IPS DF 19.7 (cell line): ENCODE results near the gene EFCAB5.
A peak's percentile ranks its signal among the peaks of the same experiment; 100 is the strongest.
"Not testable (repeated sequence)": the region's sequence is repeated elsewhere in the genome, so short reads cannot be mapped to it uniquely, and the experiment has no call there.

Source experiments
- DNase-seq: peaks from one replicate; pipeline ENCODE4 v3.0.0-alpha.2; 2013; ENCODE audit warnings: low read depth, low spot score

Gene EFCAB5

DNA sequence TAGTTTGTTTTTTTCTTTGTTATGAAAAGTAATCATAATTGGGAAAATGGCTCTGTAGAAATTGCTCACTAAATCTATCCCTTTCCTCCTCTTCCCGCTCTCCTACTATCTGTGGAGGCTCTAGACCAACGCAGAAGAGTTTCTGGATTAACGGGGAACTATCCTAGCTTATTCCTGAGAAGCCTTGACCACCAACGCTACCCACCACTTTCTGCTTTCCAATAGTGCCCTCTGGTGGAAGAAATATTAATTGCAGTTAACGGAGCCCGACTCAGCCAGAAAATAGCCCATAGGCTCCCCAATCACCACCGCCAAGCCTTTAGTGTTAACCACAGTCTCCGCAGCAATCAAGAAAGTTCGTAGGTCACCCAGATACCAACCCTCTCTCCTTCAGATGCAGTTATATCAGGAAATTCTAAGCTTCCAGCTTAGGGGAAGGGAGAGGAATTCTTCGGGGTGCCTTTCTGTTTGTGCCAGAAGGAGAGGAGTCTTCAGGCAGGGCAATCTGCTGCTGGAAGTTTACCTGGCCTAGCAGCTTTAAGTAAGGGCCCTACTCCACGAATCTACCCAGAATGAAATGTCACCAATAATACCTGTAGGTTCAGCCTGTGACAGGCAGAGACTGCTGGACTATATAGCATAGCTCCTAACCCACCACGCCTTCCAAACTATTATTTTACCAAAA lies 152.2 kb downstream of the EFCAB5 start:
- DNase-seq, result no peak

DNA sequence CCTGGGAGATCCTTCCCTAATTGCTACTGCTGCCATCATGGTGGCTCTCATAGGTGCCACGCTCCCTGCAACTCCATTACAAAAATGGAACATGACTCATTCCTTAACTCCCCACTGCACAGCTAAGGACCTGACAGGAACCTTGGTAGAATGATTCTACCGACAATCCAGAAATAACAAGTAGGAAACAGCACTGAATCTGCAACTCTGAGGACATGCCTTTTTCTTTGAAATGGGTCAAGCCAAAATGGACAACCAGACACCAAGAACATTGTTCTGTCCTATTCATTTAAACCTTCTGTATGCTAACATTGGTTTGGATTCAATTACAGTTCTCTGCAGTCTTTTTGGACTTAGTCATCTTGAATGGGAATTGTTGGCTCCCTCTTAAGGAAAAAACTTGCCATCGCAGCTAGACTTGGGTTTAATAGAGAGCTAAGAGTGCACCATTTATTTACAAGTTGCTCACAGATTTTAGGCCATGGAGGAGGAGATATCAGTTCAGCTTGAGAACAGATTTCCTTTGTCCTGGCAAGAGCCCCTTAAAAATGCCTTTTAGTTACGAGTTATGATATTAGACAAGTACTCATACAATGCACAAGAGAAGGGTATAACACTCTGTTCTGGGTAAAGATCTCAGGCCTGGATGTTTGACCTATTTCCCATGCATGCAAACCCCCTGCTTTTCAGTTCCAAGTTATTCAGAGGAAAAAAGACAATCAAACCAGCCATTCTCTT lies 154.2 kb downstream of the EFCAB5 start:
- DNase-seq, result no peak

DNA sequence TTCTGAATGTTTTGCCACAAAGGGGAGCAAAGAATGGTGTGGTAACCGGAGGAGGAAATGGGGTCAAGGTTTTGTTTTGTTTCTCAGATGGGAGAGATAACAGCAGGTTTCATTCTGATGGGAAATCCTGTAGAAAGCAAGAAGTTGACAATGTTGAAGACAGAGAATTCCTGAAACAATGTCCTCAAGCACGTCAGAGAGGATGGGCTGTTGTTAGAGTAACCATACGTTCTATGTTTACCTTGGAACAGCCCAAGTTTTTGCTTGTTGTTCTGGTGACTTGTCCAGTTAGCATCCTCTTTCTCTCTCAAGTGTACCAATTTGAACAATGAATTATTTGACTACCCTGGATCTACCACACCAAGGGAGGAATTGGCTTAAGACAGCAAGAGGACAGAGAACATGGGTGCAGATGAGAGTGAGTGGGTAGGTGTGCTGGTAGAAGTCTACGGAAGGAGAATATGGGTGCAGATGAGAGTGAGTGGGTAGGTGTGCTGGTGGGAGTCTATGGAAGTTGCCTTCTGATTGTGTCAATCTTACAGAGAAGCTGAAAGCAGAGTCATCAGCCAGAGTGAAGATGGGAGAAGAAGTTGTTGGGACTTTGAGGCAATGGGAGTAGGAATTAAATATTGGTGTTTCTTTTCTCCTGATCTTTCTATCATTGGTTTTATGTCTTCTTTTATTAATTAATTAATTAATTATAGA lies 160.4 kb downstream of the EFCAB5 start:
- DNase-seq, result no peak

DNA sequence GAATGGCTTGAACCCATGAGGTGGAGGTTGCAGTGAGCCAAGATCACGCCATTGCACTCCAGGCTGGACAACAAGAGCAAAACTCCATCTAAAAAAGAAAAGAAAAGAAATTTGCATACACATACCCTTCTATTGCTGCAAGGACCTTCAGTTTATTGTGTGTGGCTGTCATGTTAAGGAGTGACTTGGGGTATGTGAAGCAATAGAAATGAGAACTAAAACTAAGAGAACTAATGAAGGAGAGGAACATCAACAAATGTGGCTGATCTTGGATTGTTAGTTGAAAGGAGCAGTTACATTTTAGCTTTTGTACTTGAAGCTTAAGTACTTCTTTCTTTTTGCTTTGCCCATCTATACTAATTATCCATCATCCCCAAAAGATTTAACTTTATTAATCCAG lies 162.5 kb downstream of the EFCAB5 start:
- no peak for DNase-seq

DNA sequence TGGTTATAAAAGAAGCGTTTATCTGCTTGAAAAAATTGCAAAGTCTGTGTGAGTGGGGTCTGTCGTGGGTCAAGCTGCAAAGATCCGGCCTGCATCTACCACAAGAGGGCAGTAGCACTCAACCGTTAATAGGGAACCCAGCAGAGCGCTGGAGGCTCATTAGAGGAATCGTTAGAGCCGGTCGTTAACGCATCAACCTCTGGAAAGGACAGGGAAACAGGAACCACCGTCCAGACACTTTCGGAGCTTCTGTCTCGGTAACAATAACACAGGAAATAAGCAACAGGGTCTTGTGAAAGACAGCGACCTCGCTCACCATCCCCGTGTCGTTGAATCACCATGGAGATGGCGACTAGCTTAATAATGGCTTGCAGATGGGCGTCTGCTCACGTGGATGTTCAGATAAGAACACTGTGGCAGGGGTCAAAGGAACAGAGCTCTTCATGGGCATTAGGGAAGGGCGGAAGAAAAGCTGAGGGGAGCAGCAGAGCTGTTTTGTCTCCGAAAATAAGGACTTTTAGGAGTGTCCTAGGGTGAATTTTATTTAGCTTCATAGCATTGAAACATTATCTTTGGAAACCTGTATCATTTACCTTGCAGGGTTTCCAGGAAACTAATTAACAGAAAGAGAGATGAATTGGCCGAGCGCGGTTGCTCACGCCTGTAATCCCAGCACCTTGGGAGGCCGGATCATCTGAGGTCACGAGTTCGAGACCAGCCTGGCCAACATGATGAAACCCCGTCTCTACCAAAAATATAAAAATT lies 163.3 kb downstream of the EFCAB5 start:
- peak; percentile 63 for DNase-seq

DNA sequence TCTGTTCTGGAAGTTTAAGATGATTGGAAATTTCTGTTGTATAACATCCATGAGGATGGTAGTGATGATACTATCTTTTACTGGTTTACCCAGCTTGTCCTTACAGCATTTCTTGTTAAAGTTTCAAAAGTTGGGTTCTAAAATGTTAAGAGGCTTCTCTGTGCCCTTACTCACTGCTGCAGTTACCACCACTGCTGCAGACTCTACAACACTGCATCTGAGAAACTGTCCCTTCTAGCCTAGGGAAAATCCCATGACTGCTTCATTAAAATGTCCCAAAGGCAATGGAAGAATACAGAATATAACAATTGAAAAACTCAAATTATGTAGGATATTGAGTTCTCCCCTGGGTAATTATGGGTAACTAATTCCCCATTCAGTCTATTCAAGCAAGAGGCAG lies 171.4 kb downstream of the EFCAB5 start:
- no peak for DNase-seq

DNA sequence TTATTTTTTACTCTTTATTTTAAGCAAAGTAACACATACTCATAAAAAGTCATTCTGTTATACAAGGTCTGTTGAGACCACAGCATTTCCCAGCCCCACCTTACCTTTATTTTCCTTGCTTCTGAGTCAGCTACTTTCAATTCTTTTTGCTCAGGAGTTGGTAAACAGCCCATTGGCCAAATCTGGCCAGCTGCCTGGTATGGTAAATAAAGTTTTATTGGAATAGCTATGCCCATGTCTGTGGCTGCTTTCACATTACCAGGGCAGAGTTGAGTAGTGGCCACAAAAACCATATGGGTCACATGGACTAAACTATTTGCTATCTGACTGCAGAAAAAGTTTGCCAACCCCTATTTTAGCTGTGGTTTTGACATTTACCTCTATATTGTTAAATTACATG lies 171.8 kb downstream of the EFCAB5 start:
- DNase-seq, result no peak

DNA sequence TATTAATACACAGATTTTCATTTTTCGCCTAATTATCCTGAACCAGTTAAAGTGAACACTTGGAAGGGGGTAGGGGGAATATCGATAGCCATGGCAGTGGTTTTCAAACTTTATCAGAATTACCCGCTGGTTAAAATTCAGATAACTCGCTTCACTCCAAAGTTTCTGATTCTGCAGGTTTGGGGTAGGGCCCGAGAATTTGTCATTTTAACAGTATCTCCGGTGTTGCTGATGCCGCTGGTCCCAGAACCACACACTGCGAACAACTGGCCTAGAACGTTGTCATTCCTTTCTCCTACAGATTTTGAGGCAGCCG lies 174.9 kb downstream of the EFCAB5 start:
- no peak for DNase-seq

DNA sequence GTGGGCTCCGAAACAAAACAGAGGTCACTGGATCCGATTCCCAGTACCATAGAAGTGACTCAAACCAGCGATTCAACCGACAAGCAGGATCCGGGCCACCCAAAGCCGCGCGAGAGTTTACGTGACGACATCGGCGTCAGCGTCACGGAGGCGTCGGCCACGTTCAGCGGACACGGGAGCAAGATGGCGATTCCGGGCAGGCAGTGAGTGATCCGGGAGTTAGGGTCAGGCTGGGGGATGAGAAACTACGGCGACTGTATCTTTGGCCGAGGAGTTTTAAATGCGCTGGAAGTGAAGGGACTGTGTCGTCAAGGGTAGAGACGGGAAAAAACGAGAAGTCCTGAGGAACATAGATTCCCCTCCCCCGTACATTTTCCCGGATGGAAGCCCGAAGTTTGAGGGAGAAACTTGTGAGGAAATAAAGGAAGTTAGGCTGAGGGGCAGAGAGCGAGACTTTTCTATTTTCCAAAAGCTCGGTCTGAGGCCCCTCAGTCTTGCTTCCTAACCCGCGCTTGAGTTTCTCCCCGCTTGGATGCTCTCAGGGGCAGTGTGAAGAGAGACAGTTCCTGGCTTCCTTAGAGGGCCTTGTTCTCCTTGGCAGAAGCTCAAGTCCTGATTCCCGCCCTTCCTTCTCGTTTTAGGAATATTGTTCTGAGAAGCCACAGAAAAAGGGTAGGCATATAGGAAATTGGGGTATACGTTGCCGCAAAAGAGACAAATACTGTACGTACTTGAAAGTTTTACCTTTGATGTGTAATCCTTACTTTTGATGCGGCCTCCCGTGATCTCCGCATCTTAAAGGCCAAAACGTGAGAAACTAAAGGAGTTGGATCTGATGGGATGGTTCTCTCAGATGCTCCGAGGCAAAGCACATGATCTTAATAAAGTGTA lies 175.5 kb downstream of the EFCAB5 start, which contains the start of gene NSRP1:
Gene NSRP1, plus strand, starts transcription at position 156 of the 891 bp plus-strand sequence. Its CDS starts 28 bp downstream, at position 184.
- DNase-seq, result peak; percentile 82

DNA sequence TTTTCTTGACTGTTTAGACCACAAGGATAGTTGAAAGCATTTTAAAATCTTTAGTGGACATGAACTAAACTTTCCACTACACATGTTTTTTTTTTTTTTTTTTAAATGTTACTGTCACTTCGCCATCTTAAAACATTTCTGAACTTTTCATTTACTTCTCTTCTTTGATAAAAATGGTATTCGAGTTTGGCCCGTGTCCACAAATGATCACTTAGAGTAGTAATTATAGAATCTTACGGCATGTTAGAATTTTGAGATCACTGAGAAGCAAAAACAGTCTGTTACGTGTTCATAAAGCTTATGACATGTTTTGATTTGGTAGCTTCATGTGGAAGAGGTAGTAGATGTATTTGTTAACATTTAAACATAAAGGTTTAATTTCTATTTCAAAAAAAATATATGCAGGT lies 176.2 kb downstream of the EFCAB5 start:
- no peak for DNase-seq

DNA sequence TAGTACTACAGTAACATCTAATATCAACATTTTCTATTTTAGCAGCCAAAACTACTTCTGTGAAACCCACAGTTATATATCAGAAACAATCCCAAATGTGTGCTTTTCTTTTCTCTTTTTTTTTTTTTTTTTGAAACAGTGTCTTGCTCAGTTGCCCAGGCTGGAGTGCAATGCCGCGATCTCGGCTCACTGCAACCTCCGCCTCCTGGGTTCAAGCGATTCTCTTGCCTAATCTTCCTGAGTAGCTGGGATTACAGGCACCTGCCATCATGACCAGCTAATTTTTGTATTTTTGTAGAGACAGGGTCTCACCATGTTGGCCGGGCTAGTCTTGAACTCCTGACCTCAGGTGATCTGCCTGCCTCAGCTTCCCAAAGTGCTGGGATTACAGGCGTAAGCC lies 177.2 kb downstream of the EFCAB5 start:
- DNase-seq, result not testable (repeated sequence)

DNA sequence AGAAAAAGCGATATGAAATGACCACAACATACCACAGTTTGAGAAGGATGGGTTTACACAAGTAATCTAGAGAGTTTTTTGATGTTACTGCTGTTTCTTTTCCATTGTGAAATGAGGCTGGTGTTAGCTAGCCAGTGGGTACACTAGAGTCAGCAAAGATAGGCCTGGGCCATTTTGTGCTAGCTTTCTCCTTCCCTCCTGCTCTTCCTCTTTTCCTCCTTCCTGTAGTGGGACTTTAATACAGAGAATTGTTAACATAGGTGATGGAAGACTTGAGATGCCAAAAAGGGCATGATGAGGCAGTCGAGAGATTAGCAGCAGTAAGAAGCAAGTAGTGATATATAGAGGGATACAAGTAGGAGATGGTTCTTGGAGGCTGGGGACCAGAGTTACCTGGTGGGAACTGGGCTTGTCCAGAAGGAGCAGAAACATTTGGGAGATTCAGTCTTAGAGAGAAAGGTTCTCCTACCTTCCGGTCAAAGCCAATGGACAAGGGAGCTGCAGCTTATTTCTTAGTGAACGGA lies 182.9 kb downstream of the EFCAB5 start:
- DNase-seq, result no peak

DNA sequence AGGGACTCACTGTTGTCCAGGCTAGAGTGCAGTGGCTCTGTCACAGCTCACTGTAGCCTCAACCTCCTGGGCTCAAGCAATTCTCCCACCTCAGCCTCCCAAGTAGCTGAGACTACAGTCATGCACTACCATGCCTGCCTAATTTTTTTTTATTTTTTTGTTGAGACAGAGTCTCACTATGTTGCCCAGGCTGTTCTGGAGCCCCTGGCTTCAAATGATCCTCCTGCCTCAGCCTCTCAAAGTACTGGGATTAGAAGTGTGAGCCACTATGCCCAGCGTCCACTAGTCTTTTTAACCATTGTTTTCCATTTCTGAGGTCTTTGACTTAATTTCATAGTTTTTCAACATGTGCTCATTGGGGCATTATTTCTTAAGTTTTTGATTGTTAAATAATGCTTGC lies 188.7 kb downstream of the EFCAB5 start:
- no peak for DNase-seq

DNA sequence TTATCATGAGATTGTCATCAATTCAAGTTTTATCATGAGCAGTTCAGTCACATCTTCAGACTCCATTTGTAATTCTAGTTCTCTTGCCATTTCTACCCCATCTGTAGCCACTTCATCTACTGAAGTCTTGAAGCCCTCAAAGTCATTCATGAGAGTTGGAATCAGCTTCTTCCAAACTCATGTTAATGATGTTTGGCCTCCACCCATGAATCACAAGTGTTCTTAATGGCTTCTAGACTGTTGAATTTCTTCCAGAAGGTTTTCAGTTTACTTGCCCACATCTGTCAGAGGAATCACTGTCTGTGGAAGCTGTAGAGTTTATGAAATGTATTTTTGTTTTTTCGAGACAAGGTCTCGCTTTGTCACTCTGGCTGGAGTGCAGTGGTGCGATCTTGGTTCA lies 191.2 kb downstream of the EFCAB5 start:
- DNase-seq, result no peak

DNA sequence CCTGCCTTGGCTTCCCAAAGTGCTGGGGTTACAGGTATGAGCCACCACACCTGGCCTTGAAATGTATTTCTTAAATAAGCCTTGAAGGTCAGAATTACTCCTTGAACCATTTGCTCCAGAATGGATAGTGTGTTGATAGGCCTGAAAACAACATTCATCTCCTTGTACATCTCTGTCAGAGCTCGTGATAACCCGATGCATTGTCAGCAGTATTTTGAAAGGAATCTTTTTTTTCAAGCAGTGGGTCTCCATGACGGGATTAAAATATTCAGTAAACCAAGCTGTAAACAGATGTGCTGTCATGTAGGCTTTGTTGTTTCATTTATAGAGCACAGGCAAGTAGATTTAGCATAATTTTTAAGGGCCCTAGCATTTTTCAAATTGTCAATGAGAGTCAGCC lies 191.8 kb downstream of the EFCAB5 start:
- DNase-seq, result no peak

DNA sequence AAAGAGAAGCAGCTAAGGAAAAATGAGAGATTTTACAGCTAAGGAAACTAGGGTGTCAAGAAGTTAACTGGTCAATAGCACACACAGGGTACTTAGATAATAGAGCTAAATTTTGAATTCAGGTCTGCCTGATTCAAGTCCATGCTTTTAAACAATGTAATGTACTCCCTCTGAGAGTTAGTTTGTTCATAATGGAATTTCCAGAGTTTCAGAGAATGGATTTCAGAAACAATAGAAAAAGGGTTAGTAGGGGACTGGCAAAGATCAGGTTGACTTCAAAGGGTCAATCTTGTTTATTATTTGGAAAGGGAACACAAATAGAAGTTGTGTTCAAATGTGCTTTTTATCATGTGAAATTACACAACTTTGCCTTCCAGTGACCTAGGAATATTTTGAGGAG lies 193.1 kb downstream of the EFCAB5 start:
- DNase-seq, result no peak

DNA sequence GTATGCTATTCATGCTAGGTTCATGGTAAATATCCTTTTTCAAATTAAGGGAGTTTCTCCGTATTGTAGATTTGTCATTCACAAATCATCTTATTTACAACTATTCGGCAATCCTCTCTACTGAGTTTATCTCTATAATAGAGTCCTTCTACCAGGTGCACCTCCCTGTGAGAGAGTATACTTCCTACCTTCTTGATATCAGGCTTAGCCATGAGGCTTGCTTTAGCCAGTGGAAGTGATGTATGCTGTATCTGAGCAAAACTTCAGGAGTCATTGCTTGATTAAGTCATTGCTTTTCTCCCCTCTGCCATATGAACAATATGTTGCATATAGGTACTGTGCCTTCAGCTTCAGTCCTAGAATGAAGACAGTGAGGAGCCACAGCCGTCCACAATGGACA lies 195.7 kb downstream of the EFCAB5 start:
- no peak for DNase-seq

DNA sequence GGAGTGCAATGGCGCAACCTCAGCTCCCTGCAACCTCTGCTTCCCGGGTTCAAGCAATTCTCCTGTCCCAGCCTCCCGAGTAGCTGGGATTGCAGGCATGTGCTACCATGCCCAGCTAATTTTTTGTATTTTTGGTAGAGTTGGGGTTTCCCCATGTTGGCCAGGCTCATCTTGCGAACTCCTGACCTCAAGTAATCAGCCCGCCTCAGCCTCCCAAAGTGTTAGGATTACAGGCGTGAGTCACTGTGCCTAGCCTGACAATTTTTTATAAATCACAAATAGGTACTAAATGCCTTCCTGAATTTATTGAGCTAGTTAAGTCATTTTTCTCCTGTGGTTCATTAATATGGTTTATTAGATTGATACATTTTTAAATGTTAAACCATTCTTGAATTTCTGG lies 206.4 kb downstream of the EFCAB5 start:
- not testable (repeated sequence) for DNase-seq

DNA sequence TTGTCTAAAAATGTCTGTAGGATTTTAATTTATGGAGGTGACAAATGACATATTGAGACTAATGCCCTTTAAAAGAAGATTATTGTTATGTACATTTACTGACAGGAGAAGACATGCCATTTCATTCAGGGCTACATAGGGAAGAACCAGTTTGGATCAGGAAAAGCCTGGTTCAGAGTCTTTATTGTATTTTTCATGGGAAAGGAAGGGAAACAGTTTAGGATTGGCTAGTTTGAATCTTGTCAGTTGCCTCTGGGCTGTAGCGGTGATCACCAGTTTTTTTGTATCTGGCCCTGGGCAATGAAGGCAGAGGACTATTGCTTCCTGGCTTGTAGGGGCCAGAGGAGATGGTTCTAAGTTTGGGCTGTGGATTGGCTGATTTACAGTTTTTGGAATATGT lies 206.9 kb downstream of the EFCAB5 start:
- DNase-seq, result no peak

DNA sequence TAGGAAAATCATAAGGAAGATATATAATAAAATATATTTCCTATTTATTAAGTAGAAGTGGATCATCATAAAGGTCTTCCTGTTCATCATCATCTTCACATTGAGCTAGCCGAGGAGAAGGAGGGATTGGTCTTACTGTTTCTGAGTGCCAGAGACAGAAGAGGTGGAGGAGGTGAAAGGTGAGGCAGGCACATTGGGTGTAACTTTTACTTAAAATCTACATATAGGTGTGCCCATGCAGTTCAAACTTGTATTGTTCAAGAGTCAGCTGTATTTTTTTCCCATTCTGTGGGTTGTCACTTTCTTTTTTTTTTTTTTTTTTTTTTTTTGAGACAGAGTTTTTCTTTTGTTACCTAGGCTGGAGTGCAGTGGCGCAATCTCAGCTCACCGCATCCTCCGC lies 210.0 kb downstream of the EFCAB5 start:
- DNase-seq, result no peak

DNA sequence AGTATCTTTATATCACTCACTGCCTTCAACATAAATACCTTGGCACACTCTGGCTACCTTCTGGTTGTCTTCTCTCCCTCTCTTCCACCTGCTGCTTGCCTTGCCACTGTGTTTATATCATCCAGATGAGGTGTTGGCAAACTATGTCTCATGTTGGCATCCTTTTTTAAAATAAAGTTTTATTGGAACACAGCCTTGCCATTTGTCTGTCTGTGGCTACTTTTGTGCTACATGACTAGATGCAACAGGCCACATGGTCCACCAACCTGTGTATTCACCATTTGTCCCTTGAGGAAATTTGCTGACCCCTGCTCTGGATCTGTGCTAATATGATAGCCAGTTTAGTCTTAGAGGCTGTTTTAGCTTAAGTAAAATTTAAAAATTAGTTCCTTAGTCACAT lies 212.0 kb downstream of the EFCAB5 start:
- no peak for DNase-seq
